GM18519 (cell line): ENCODE measurements around the gene ZBTB42.
"Not testable (repeated sequence)": the region's sequence is repeated elsewhere in the genome, so short reads cannot be mapped to it uniquely, and the experiment has no call there.

Source experiments
- ATAC-seq: cut with Tn5 transposase; IDR thresholded peaks from one replicate; pipeline ENCODE4 v1.9.1; 2021; ENCODE audit warnings: mild to moderate bottlenecking, moderate library complexity; ENCODE audit not compliant: unreplicated experiment, low FRiP score

The ZBTB42 gene

DNA sequence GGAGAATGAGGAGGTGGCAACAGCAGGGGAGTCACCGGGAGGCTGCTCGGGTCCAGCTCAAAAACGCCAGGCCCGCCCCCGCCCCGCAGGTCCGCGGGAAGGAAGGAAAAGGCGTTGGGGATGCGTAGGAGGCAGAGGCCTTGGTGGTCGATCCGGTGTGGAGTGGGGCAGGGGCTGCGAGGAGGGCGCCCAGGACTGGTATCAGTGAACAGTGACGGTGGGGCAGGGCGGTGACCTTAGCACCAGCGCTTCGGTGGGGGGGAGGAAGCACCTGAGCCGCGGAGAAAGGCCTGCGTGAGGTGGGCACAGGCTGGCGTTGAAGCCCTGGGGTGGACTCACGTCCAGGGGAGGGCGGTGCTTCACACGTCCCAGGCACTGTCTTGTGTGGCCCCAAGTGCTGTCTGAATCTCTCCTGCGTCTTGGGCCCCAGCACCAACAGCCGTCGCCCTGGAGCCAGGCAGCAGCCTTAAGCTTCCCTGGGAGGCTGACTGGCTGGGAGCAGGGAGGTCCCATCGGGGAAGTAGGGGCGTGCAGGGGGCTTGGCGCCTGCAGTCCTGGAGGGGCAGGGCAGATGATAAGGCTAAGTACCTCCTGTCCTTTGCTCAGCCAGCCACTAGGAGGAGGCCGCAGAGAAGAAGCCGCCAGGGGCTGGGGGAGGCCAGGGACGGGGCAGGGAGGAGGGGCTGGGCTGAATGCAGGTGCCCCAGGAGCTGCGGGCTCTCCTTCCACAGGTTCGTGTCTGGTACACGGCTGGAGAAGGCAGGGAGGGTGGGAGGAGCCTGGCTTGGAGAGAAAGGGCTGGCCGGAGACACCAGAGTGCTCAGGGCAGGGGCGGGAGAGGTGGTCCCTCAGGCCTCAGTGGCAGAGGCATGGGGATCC is 26.5 kb downstream of the ZBTB42 start:
- ATAC-seq, result no peak

DNA sequence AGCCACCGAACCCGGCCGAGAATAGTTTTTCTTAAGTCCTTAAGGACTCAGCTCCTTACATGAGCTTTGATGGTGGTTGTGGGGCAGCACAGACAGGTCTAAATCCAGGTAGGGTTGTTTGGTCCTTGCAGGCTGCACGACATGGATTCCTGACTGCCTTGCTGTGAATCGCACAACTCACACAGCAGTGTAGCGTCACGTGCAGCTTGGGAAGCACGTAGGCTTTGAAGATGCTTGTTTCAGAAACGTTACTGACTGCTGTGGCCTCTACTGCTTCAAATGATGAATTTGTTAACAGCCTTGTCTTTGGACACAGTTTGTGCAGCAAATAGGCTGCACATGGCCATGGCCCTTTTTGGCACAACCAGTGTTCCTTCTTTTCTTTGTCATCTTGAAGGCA is 29.9 kb downstream of the ZBTB42 start:
- no peak for ATAC-seq

DNA sequence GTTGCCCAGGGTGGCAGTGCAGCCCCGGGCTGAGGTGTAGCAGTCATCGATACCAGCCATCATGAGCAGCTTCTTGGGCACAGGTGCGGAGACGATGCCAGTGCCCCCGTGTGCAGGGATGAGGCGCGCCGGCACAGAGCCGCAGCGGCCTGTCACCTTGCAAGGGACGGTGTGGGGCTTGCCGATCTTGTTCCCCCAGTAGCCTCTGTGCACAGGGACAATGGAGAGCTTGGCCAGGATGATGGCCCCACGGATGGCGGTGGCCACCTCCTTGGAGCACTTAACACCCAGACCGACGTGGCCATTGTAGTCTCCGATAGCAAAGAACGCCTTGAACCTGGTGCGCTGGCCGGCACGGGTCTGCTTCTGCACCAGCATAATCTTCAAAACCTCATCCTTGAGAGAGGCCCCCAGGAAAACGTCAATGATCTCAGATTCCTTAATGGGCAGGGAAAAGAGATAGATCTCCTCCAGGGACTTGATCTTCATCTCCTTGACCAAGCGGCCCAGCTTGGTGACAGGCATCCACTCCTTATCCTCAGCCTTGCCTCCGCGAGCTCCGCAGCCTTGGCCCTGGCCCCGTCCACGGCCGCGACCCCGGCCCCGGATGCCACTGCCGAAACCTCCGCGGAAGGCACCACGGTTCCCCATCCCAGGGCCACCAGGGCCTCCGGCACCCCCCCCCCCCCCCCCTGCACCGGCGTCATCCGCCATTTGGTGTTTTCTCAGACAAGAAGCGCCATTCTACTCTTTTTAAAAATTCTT is 35.5 kb downstream of the ZBTB42 start:
- not testable (repeated sequence) for ATAC-seq

DNA sequence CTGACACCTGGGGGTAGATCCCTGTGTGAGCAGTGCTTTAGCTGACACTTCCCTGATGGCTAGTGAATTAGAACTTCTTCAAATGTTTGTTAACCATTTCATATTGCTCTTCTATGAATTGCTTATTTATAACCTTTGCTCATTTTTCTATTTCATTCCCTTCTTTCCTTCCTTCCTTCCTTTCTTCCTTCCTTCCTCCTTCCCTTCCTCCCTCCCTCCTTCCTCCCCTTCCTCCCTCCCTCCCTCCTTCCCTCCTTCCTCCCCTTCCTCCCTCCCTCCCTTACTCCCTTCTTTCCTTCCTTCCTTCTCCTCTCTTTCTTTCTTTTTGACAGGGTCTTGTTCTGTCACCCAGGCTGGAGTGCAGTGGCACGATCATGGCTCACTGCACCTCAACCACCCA is 40.8 kb downstream of the ZBTB42 start:
- ATAC-seq, result no peak

DNA sequence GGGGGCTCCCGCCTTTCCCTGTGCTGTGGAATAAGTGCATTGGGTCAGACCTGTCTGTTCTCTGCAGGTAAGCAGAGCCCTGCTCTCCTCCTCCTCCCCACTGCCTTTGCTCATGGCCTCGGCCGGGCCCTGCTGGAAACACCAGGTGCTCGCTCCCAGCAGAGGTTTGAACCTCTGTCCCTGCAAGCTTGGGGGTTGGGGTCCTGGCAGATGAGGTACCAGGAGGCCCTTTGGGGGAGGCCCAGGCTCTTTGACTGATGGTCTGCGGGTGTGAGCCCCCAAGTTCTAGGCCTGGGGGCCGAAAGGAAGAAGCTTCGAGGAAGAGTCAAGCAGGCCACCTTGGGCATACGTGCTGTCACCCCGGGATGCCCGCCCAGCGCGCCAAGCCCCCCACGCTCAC is 42.1 kb downstream of the ZBTB42 start:
- ATAC-seq, result no peak

DNA sequence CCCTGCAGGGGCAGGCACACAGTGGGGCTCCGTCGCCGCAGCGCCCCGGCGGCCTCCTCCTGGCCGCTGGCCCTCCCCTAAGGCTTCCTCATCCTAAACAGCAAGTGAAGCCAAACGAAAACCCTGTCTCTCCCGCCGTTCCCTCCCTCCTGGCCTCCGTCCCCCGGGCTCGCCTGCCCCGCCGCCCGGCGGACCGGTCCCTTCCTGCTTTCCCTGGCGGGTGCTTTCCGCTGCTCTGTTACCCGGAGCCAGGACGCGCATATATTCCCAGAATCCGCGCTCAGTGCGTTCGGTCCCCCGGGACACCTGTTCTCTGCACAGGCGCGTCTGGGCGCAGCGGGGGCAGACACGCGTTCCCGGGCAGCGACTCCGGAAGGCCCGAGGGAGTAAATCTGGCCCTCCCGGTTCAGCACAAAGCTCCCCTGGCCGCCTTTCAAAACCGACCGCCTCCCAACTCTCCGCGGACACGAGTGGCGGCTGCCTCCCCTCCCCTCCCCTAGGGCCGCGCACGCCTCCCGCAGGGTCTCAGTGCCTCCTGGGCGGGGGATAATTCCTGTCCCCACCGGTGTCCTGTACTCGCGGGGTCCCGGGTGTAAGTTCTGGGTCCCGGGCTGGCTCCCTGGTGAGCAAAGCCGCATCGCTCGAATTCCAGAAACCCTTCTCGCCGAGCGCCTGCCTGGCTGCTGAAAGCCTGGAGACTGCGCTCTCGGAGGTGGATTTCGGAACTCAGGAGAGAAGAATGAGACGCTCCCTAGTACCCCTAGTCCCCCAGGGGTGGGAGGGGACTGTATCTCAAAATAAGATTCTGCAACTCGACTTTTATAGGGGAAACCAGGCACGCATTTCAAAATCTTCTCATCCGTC is 42.8 kb downstream of the ZBTB42 start:
- ATAC-seq, result no peak

DNA sequence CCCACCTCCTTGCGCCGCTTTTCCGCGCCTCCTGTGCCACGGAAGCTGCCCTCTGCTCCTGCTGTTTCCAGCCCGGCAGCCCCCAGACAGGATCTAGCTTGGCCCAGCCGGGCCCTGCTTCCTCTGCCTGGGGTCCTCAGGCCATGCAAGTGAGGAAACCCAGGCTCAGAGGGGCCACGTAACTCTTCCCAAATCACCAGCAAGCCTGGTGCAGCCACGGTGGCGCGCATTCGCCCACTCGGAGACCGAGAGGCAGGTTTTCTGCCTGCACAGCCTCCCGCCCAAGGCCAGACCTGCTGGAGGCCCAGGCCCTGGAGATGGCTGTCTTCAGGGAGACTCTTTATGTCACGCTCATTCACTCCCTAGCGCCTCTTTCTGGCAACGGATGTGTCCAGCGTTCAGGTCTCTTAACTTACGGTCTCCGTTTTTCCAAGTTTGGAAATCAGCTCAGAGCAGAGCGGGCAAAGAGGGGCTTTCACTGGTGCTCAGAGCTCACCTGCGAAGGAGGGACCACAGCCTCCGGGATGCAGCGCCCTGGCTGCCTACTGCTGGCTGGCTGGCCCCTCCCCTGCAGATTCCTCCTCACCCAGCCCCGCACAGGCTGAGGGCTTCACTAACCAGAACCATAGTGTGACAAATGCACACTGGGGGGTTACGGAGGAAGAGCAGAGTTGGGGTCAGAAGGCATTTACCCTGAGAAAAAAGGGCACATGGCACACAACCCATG is 43.6 kb downstream of the ZBTB42 start:
- no peak for ATAC-seq

DNA sequence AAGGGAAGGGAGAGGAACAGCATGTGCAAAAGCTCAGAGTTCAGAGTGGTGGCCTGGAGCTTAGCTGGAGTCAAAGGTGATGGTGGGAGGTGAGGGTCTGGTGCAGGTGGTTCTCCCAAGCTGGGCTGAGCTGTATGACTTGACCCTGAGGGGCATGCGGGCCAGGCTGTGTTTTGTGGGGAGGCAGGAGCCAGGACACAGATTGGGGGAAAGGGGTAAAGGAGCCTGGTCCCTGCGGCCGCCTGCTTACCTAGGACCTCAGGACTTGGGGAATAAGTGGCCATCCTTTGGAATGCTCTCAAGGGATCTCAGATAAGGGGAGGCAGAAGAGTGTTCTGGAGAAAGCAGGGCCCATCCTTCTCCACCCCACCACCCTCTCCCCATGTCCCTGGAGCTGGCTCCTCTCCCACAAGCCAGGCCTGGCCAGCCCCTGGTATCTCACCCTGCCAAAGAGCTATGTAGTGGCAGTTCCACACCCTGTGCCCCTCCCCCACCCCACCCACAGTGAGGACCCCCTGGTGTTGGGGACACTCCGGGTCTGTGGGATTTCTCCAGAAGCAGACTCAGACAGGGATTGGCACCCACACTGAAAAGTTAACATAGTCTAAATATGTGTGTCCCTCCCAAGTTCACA is 44.2 kb downstream of the ZBTB42 start:
- no peak for ATAC-seq

DNA sequence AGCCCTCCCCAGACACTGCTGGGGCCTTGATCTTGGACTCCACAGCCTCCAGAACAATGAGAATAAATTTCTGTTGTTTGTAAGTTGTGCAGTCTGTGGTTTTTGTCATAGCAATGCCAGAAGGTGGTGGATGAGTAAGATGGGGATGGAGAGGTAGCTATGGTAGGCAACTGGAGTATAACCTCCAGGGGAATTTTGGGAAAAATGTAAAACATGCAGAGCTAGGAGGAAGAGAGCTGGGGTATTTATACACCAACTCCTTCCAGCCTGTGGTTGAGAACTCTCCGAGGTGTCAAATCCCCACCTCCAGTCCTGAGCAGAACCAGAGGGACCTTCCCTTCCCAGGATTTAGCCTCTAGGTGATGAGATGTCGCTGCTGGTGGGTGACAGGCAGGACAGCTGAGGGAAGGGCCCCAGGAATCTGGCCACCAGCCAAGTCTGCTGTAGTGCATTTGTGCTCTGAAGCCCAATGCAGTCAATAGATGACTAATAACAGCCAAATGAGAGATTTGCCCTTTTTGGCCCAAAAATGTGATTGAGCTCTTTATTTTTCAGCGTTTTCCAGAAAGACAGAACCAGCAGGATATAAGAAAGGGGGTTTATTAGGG is 45.0 kb downstream of the ZBTB42 start:
- ATAC-seq, result no peak

DNA sequence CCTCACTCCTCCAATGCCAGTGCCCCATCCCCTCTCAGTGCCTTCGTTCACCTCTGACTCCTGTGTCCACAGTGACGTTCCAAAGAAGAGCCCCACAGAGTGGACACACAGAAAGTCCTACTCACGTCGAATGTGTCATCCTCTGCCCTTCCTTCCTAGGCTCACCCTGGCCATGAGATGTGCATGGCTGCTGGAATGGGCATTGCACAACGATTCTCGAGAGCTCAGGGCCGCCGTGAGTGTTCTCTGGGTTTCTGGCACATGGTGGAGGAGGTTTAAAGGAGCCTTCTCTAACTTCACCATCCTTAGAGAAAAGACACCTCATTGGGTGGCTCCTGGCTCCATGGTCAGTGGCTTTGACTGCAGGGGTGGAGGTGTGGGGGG is 51.4 kb downstream of the ZBTB42 start:
- no peak for ATAC-seq
